ENCODE measurements around the gene SKAP1.

SKAP1 gene

DNA sequence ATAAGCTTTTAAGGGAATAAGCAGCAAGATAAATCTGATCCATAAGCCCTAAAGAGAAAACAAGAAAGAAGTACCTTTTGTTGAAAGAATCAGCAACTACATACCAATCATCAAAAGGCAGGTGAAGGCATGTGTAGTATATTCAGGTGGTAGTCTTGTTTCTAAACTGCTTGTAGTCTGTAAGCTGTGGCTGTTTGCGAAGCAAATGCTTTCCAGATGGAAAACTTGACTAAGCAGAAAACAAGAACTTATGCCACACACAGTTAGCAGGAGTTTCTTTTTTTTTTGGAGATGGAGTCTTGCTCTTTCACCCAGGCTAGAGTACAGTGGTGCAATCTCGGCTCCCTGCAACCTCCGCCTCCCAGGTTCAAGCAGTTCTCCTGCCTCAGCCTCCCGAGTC, 334.4 kb downstream of the SKAP1 start:
- DNase-seq (ENCODE audit: insufficient read length, low spot score), result no peak
- no peak for FAIRE-seq

- FAIRE-seq (no peak), DNase-seq (ENCODE audit: insufficient read length, low spot score) (no peak)
Measured at GRCh38 chr17:48093341-48094045, 336.5 kb downstream of the SKAP1 start.

GRCh38 chr17:48084932-48085331, 345.1 kb downstream of the SKAP1 start:
- no peak for DNase-seq (ENCODE audit: insufficient read length, low spot score)
- no peak for FAIRE-seq
